ENCODE data around the gene ARHGAP24.
A peak's percentile ranks its signal among the peaks of the same experiment; 100 is the strongest.
"Not testable (repeated sequence)": the region's sequence is repeated elsewhere in the genome, so short reads cannot be mapped to it uniquely, and the experiment has no call there.

The ARHGAP24 gene

DNA sequence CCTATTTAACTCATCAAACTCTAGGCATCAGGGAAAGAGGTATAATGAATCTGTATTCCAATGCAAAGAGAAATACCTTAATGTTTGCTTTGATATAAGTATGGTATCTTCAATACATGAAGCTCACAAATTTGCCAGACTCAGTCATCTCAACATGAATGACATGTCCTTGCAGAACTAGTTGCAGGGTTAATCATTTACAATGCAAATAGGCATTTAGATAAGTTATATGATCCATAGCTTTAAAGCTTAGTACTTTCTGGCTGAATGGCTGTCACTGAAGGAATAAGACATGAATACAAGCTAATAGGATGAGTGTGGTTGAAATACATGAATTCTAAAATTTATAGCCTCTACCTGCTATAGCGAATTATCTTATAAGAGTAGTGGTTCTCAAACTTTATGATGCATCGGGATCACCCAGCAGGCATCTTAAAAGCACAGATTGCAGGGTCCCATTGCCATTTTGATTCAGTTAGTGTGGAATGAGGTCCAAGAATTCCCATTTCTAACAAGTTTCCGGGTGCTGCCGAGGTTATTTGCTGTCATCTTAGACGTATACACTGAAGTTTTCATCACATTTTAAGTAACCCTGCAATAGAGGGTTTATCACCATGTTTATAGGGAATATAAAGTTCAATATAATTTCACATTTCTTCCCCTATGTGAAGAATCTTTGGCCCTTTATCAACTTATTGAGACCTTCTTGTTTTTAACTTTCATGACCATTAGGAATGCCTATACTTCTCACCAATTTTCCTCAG is 439.2 kb downstream of the ARHGAP24 start:
- no peak for DNase-seq (ENCODE audit: low read depth in 2 of 2)

DNA sequence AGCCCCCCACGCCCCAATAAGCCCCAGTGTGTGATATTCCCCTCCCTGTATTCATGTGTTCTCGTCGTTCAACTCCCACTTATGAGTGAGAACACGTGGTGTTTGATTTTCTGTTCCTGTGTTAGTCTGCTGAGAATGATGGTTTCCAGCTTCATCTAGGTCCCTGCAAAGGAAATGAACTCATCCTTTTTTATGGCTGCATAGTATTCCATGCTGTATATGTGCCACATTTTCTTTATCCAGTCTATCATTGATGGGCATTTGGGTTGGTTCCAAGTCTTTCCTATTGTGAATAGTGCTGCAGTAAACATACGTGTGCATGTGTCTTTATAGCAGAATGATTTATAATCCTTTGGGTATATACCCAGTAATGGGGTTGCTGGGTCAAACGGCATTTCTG is 440.6 kb downstream of the ARHGAP24 start:
- DNase-seq (ENCODE audit: low read depth in 2 of 2), result not testable (repeated sequence)

DNA sequence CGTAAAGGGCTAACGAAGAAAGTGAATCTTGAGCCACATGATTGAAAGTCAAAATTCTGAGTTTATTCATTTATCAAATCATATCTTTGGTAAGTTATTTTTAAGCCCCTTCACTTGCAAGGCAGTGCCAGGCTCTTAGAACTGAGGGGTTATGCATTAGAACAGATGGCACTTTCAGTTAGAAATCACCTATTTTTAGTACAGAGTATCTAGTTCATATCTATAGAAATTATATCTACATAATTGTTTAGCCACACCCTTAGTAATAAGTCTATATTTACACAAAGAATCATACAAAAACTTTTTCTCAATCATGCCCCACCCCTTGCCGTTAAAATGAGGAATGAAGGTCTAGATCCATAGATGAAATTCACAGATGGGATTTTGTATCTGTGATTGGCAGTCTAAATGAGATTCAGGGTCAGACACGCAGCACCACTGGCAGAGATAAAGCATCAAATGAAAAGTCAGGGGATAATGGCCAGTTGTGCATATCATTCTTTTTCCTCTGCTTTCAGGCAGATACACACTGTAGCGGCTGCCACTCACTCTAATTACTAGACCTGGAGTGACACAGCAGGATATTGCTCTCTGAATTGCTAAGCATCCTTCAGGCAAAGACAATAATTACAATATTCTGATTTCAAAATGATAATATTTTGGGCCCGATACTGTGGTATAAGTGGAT is 444.4 kb downstream of the ARHGAP24 start:
- no peak for DNase-seq (ENCODE audit: low read depth in 2 of 2)

- DNase-seq (ENCODE audit: low read depth in 2 of 2), result no peak
Measured at GRCh38 chr4:85925071-85925470, 450.1 kb downstream of the ARHGAP24 start.

GRCh38 chr4:85928775-85929591 is 454.0 kb downstream of the ARHGAP24 start:
- no peak for DNase-seq (ENCODE audit: low read depth in 2 of 2)

- DNase-seq (ENCODE audit: low read depth in 2 of 2), result no peak
Measured at GRCh38 chr4:85929961-85930665, 455.2 kb downstream of the ARHGAP24 start.

DNA sequence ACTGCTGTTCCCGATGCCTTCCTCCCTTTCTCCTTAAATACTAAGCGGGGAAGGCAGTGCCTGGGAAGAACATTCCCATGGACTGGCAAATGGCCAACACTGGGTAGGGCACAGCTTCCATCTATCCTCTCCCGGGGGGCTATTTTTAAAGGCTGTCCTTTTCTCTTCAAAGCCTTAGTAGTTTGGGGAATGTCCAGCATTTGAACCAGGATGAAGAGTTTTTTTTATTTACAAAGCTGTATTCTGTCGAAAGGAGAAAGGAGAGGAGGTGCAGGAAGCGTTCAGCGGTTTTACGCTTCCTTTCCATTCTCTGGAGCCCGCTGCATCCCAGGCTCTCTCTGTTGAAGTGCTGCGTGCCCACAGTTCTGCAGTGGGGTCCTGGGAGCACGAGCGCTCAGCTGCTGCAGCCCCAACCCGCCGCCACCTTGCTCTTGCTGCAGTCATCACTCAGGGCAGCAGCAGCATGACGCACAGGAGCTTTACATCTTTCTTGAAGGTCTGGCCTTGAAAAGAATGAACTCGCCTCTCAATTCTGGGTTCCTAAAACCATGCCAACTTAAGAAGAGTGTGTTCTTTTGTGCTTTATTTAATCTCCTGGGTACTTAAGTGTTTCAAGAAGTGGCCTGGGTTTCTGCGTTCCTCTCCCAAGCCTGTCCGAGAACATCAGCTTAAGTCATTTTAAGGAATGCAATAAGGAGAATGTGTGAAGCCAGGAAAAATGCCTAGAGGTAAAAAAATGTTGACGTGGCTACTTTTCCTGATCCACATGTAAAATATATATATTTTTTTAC is 457.7 kb downstream of the ARHGAP24 start:
- peak in 1 of 2 experiments; percentile 33 for DNase-seq (ENCODE audit: low read depth in 2 of 2)

DNA sequence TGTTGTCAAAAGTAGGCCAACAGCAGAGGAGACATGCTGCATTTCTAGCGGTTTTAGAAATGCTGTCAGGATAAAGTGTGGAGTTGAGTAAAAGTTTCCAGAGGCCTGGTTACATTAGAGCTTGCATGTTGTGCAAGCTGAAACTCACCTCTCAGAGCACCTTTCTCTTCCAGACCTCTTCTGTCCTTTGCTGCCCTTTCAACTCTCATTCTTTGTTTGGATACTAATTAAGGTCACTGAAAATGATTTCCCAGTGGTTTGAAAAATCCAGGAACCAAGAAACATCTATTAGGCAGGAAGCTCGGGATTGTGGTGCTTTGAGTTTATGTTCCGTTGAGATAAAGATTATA is 458.3 kb downstream of the ARHGAP24 start:
- no peak for DNase-seq (ENCODE audit: low read depth in 2 of 2)

GRCh38 chr4:85937507-85937906 is 462.6 kb downstream of the ARHGAP24 start:
- no peak for DNase-seq (ENCODE audit: low read depth in 2 of 2)

- DNase-seq (ENCODE audit: low read depth in 2 of 2), result no peak
Measured at GRCh38 chr4:85938062-85938461, 463.1 kb downstream of the ARHGAP24 start.

DNA sequence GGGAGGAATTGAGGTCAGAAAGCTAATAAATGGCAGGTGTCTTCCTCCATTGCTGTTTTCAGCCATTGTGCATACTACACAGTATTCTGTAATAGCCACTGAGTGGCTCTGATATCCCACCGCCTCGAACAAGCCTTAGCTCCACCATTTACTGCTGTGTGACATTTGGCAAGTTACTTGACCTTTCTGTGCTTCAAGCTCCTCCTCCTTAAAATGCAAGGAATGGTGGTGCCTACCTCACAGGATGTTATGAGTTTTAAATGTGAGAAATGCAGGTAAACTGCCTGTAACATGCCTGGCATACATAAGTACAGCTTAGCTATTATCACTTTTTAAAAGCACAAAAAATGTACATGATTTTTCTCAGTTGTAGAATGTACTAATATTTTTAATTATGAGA is 464.0 kb downstream of the ARHGAP24 start:
- DNase-seq (ENCODE audit: low read depth in 2 of 2), result no peak

DNA sequence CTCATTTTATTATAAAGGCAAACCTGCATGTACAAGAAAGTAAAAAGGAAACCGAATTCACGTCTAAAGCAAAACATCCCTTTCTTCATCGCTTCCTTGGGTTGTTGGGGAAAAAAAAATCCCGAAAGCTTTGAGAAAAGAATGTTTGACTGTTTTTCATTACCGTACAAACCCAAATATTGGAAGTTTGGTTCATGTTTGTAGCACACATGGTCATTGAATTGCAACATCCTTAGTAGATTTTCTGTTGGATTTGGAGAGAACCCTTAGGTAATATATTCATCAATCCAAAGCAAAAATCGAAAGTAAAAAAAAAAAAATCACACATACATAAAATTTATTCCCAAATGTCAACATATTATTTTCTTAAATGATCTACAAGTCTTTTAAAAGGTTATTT is 464.6 kb downstream of the ARHGAP24 start:
- DNase-seq (ENCODE audit: low read depth in 2 of 2), result no peak

GRCh38 chr4:85940151-85940550 is 465.2 kb downstream of the ARHGAP24 start:
- no peak for DNase-seq (ENCODE audit: low read depth in 2 of 2)

GRCh38 chr4:85942107-85942506 is 467.2 kb downstream of the ARHGAP24 start:
- DNase-seq (ENCODE audit: low read depth in 2 of 2), result no peak

GRCh38 chr4:85946821-85947220 is 471.9 kb downstream of the ARHGAP24 start:
- no peak for DNase-seq (ENCODE audit: low read depth in 2 of 2)

DNA sequence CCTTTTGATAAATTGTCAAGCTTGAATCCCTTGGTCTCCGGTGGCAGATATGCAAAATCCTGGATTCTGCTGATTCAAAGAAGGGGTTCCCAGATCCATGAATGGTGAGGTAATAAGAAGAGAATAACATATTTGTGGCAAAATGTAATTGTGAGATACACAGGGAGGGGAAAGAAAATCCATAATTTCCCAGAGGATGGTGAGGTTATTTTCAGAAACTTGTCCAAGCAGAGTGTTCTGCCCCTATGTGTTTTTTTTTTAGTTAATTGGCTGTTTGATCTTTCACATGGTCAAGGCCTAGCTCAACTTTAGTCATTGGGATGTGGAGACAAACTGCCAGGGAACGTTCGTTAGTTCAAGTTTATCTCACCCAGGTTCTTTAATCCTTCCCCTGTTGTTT is 476.1 kb downstream of the ARHGAP24 start:
- DNase-seq (ENCODE audit: low read depth in 2 of 2), result no peak

DNA sequence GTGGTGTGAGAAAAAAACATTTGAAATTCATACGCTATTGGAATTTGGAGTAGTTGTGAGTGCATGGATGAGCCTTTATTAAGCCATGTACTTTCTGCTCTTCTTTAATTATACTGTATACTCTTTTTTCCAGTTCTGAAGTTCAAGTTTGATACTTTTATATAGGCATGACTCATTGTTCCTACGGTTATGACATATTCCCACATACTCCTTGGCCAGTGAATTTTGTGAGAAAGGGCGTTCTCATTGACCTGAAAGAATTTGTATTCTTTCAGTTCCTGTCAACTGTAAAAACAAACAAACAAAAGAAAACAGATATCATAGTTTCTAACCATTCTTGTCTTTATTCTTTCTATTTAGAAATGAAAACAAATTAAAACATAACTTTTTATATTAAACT is 477.6 kb downstream of the ARHGAP24 start:
- no peak for DNase-seq (ENCODE audit: low read depth in 2 of 2)

DNA sequence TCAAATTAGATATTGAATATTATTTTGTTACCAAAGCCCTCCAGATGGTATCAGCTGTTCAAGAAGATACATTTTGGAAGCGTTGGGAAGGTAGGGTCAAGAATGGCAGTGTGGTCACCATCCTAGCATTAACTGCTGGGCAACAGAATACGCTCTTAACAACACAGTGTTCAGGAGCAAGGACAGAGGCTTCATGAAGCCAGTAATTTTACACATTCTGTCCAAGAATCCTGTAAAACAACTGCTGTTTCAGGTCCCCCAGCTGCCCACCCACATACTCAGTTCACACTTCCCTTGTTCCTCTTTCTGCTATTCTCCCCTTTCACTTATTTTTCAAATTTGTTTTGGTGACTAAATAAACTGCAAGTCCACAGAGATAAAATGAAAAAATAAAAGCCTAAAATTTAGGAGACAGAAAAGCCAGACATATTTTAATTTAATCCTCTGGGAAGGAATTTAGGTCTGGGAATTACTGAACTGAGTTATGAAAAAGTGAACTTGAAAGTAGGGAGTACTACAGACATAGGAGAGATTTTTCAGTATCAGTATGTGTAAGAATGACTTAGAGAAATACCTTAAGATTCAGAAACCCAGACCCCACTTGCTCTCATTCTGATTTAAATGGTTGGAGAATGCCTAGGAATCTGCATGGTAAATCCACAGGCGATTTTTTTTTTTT is 478.2 kb downstream of the ARHGAP24 start:
- DNase-seq (ENCODE audit: low read depth in 2 of 2), result no peak

GRCh38 chr4:85953651-85954018 is 478.7 kb downstream of the ARHGAP24 start:
- no peak for DNase-seq (ENCODE audit: low read depth in 2 of 2)

- DNase-seq (ENCODE audit: low read depth in 2 of 2), result no peak
Measured at GRCh38 chr4:85955620-85956292, 480.8 kb downstream of the ARHGAP24 start.
